Suprapubic skin (tissue), 4 donors: ENCODE measurements around the gene ACTR8. TPM values are rescaled to one million over a fixed set of nuclear protein-coding genes. Genes with fewer than 3 reads are reported as not detected.
A peak's percentile ranks its signal among the peaks of the same experiment; 100 is the strongest.

Experiments used
- DNase-seq, 2 donors: peaks; one replicate each; pipeline ENCODE4 v3.0.0-alpha.2; 2019; ENCODE audit warnings: low spot score in 2 of 2
- H3K27ac ChIP-seq: fragments of 200-600 bp; sonication (generic); one replicate; pipeline ENCODE4 v1.5.1; 2019
- H3K27me3 ChIP-seq: fragments of 200-600 bp; sonication (generic); one replicate; pipeline ENCODE4 v1.5.1; 2019
- H3K36me3 ChIP-seq: fragments of 200-600 bp; sonication (generic); one replicate; pipeline ENCODE4 v1.5.1; 2019
- H3K4me1 ChIP-seq: fragments of 200-600 bp; sonication (generic); one replicate; pipeline ENCODE4 v1.5.1; 2019
- H3K4me3 ChIP-seq: fragments of 200-600 bp; sonication (generic); one replicate; pipeline ENCODE4 v1.5.1; 2019; ENCODE audit warnings: mild to moderate bottlenecking
- H3K9me3 ChIP-seq: fragments of 200-600 bp; sonication (generic); one replicate; pipeline ENCODE4 v1.5.1; 2019
- EP300 ChIP-seq: sonication (generic); formaldehyde crosslinking; IDR thresholded peaks from one replicate; pipeline ENCODE4 v1.6.1; 2017; ENCODE audit warnings: antibody characterized with exemption
- POLR2A ChIP-seq, 2 donors: fragments of 450-650 bp; IDR thresholded peaks; one replicate each; pipeline ENCODE4 v1.6.1; 2017; ENCODE audit warnings: antibody characterized with exemption in 2 of 2, mild to moderate bottlenecking in 2 of 2, moderate library complexity in 2 of 2
- POLR2AphosphoS5 ChIP-seq, 3 donors: sonication (generic); formaldehyde crosslinking; IDR thresholded peaks; one replicate each; pipeline ENCODE4 v1.6.1; 2017; ENCODE audit warnings: antibody characterized with exemption in 3 of 3
- WGBS: methylation state at CpG from one replicate; pipeline ENCODE4 v1.1.5; 2018; 5-methylcytosine and 5-hydroxymethylcytosine counted together
- total RNA-seq, 4 donors: library from RNA; depleted of rRNA; stranded (reverse); fragments of >200 nt; gene quantifications; one replicate each; pipeline ENCODE4 v1.1.0, GENCODE V29; 2016
- TF ChIP-seq, protein P1 (sequence below), 2 donors: fragments of 200-600 bp in 1 of 2; fragments of 450-650 bp in 1 of 2; sonication (generic) in 1 of 2; IDR thresholded peaks; one replicate each; pipeline ENCODE4 v1.5.1; 2016 to 2019; ENCODE audit warnings: antibody characterized with exemption in 2 of 2, mild to moderate bottlenecking in 1 of 2, moderate library complexity in 1 of 2

Gene ACTR8
- total RNA-seq, 4 donors from 2014 or later: 15.0 to 21.3 (median 15.8) TPM

DNA sequence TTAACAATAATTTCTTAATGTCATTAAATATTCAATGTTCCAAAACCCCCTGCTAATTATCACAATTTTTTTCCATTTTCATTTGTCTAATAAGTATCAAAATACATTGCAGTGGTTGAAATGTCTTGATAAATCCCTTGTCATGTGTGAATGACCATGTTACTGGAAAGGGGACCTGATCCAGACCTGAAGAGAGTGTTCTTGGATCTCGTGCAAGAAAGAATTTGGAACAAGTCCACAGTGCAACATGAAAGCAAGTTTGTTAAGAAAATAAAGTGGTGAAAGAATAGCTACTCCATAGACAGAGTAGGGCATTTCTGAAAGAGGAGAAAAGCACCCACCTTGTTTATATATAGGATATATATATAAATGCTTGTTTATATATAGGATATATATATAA lies 20.1 kb upstream of the ACTR8 start:
- H3K4me1 ChIP-seq: no peaks in the 10 kb centered on the region
- no peaks in the 10 kb centered on the region for H3K9me3 ChIP-seq
- TF ChIP-seq POLR2AphosphoS5 (IDR thresholded peaks at IDR 0.05) (no peak), POLR2A (IDR thresholded peaks at IDR 0.05) (no peak)
- H3K27me3 ChIP-seq: peaks cover 47% of the 10 kb centered on the region
- no peak overlapping the region for H3K27ac ChIP-seq
- no peak overlapping the region for H3K4me3 ChIP-seq
- H3K36me3 ChIP-seq: no peaks in the 10 kb centered on the region
- WGBS: 29% methylated on average over 1 of the region's 1 CpG
- no peak for DNase-seq

DNA sequence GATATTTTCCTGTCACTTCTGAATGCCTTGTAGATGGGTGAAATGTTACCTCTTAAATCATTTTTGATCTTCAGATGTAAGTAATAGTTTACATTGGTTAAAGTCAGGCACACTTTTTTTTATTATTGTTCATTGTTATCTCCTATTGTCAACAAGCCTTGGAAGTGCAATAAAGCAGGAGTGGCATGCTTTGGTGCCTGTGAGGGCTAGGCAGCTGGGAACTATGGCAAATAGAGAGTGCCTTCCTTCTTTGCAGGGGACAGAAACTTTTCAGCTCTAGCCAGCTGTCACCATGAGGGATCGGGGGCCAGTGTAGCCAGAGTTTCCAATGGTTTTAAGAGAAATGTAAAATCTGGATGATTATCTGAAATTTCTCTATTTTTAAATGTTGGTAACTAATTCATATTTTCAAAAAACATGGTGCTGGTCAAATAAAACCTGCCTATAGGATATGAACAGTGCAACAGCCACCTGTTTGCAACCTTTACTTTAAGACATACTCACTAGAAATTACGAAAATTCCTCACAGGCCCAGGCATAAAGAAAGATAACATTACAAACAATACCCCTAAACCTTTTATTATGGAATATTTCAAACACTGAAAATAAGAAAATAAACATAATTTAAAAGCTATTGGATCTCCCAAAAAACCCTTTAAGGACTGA lies 18.8 kb upstream of the ACTR8 start:
- WGBS: 90% methylated on average over 2 of the region's 2 CpGs
- Histone ChIP-seq H3K27me3 (peaks cover 45% of the 10 kb centered on the region), H3K27ac (no peak overlapping the region), H3K4me3 (no peak overlapping the region), H3K9me3 (no peaks in the 10 kb centered on the region), H3K36me3 (no peaks in the 10 kb centered on the region), H3K4me1 (no peaks in the 10 kb centered on the region)
- TF ChIP-seq POLR2A (IDR thresholded peaks at IDR 0.05) (no peak), EP300 (no peak), POLR2AphosphoS5 (IDR thresholded peaks at IDR 0.05) (no peak)
- TF ChIP-seq, protein P1, sequence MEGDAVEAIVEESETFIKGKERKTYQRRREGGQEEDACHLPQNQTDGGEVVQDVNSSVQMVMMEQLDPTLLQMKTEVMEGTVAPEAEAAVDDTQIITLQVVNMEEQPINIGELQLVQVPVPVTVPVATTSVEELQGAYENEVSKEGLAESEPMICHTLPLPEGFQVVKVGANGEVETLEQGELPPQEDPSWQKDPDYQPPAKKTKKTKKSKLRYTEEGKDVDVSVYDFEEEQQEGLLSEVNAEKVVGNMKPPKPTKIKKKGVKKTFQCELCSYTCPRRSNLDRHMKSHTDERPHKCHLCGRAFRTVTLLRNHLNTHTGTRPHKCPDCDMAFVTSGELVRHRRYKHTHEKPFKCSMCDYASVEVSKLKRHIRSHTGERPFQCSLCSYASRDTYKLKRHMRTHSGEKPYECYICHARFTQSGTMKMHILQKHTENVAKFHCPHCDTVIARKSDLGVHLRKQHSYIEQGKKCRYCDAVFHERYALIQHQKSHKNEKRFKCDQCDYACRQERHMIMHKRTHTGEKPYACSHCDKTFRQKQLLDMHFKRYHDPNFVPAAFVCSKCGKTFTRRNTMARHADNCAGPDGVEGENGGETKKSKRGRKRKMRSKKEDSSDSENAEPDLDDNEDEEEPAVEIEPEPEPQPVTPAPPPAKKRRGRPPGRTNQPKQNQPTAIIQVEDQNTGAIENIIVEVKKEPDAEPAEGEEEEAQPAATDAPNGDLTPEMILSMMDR (IDR thresholded peaks at IDR 0.05): no peak
- no peak for DNase-seq

DNA sequence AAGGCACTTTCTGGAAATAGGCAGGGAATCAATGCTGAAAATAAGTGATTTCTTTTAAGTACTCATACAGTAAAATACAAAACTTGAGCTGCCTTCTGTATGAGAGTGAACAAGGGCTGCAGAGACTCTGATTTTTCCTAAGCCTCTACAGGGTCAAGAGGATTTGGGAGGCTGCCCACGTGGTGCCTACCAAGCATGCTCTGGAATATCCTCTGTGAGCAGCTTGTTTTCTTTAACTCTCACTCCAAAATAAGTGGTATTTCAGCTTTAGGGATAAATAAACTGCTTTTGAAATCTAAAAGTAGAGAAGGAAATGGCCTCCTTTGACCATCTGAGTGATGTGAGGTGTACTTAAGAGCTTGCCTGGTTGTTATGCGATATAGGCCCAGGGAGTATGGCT lies 17.8 kb upstream of the ACTR8 start:
- TF ChIP-seq POLR2A (IDR thresholded peaks at IDR 0.05): no peak
- TF ChIP-seq, protein P1 (IDR thresholded peaks at IDR 0.05): no peak
- TF ChIP-seq POLR2AphosphoS5 (IDR thresholded peaks at IDR 0.05): no peak
- no peak for TF ChIP-seq EP300
- Histone ChIP-seq H3K4me3 (no peak overlapping the region), H3K9me3 (no peaks in the 10 kb centered on the region), H3K27ac (no peak overlapping the region), H3K27me3 (peaks cover 38% of the 10 kb centered on the region), H3K4me1 (no peaks in the 10 kb centered on the region), H3K36me3 (no peaks in the 10 kb centered on the region)
- WGBS: 72% methylated on average over 2 of the region's 2 CpGs
- DNase-seq: no peak

DNA sequence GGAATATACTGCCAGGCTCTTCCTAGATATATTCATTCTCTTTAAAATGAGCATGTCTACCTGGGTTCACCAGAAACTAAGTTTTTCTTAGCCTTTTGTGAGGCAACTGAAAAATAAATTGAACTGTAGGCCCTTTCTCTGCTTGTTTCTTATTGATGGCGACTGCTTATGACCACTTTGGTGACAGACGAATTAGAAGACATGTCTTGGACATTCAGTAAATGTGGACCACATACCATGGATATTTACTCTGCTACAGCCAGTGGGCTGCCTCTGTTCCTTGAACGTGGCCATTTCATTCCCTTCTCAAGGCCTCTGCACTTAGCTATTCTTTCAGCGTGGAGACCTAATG lies 10.3 kb upstream of the ACTR8 start:
- H3K4me1 ChIP-seq: peaks cover 16% of the 10 kb centered on the region
- 54% methylated on average over 4 of the region's 4 CpGs for WGBS
- peak overlapping the region; percentile 92 for H3K27ac ChIP-seq
- H3K9me3 ChIP-seq: no peaks in the 10 kb centered on the region
- H3K27me3 ChIP-seq: peaks cover 8% of the 10 kb centered on the region
- no peaks in the 10 kb centered on the region for H3K36me3 ChIP-seq
- TF ChIP-seq POLR2A (IDR thresholded peaks at IDR 0.05): no peak
- TF ChIP-seq POLR2AphosphoS5 (IDR thresholded peaks at IDR 0.05): no peak
- no peak for TF ChIP-seq EP300
- TF ChIP-seq, protein P1 (IDR thresholded peaks at IDR 0.05): no peak
- DNase-seq: no peak
- peak overlapping the region; percentile 96 for H3K4me3 ChIP-seq

DNA sequence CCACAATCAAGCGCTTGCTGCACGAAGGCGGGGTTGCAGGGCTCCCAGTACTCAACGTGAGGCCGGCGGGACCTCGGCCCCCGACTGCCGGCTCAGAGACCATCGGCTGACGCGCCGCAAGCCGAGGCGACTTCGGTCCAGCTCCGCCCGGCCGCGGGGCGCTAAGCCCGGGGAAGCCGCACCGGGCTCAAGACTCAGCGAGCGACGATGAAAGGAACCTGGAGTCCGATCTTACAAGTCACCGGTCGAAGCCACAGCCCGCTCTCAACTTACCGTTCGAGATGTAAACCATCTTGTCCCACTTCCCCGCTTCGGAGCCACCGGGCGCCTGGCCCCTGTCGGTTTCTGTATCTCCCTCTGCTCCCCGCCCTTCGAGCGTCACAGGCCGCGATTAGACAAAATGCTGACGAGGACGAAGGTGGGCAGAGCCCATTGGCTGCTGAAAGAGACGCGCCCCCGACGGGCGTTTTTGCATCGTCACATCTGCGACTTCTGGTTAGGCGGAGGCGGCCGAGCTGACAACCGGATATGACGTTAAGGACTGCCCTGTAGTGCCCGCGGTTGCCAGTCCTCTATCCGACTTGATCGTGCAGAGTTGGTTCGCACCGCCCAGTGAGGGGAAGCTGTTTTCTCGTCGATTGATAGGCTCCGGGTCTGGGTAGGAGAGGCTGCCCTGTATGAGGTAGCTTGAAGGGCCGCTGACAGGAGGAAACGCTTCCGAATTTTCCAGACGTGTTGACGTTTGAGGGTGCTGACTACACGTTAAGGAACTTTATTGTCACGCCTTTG lies 9.7 kb upstream of the ACTR8 start, which contains the start of gene SELENOK:
Gene SELENOK (minus strand): TSS at position 363 of the 789 bp plus-strand sequence.
- TF ChIP-seq POLR2AphosphoS5 (IDR thresholded peaks at IDR 0.05): peak in 2 of 3 donors; percentile 50 to 84
- TF ChIP-seq, protein P1 (IDR thresholded peaks at IDR 0.05): no peak
- peak; percentile 70 to 95 for TF ChIP-seq POLR2A (IDR thresholded peaks at IDR 0.05)
- TF ChIP-seq EP300: no peak
- peaks cover 16% of the 10 kb centered on the region for H3K4me1 ChIP-seq
- H3K9me3 ChIP-seq: no peaks in the 10 kb centered on the region
- WGBS: under 1% methylated on average over 50 of the region's 73 CpGs
- DNase-seq: peak; percentile 99 to 100
- peak within 1 kb of the TSS; percentile 96 for H3K4me3 ChIP-seq
- peak within 1 kb of the TSS; percentile 92 for H3K27ac ChIP-seq
- no peaks in the 10 kb centered on the region for H3K36me3 ChIP-seq
- peaks cover 5% of the 10 kb centered on the region for H3K27me3 ChIP-seq
